DND-41 (cell line): ENCODE data around the gene LINC01488.

ENCODE experiments used
- CTCF ChIP-seq: IDR thresholded peaks from 2 replicates; pipeline ENCODE4 v1.5.1; 2012; ENCODE audit warnings: borderline replicate concordance, low read length, moderate library complexity, mild to moderate bottlenecking; ENCODE audit not compliant: poor library complexity, severe bottlenecking; ENCODE audit errors: extremely low read depth
- EZH2 ChIP-seq: IDR thresholded peaks from 3 replicates; pipeline ENCODE4 v1.6.1; 2012; ENCODE audit warnings: borderline replicate concordance, low read depth, mild to moderate bottlenecking, moderate library complexity, low read length, inconsistent platforms; ENCODE audit not compliant: severe bottlenecking

GRCh38 chr11:69504127-69504526 is 22.7 kb downstream of the LINC01488 start:
- TF ChIP-seq EZH2 = no peak
- no peak for TF ChIP-seq CTCF
